HCT116 (cell line): ENCODE data around the gene CFHR2. TPM values are rescaled to one million over a fixed set of nuclear protein-coding genes. Genes with fewer than 3 reads are reported as not detected.
"Not testable (repeated sequence)": the region's sequence is repeated elsewhere in the genome, so short reads cannot be mapped to it uniquely, and the experiment has no call there.

ENCODE experiments used
- ATAC-seq: fragments of 200-7000 bp; cut with Tn5 transposase; 2 replicates; pipeline ENCODE4 v1.9.1; 2020; ENCODE audit warnings: mild to moderate bottlenecking, moderate library complexity
- BruUV-seq: library from RNA; stranded (reverse); fragments of 400-500 nt; replicated peaks from 2 replicates; lab custom pipeline; 2021; lab: Mats Ljungman, UMichigan
- CTCF ChIA-PET: fragments of 300-600 bp; sonication (Branson Sonifier 250); formaldehyde crosslinking; loops from one replicate; lab custom pipeline; 2021; ENCODE audit warnings: antibody characterized with exemption; lab: Charles Lee
- POLR2A ChIA-PET: fragments of 300-600, 350-600 bp; sonication (Branson Sonifier 250); formaldehyde crosslinking; loops from one replicate; lab custom pipeline; 2021; ENCODE audit warnings: antibody characterized with exemption; lab: Charles Lee
- RAD21 ChIA-PET, 2 experiments: fragments of 300-600 bp; sonication (Branson Sonifier 250); formaldehyde crosslinking; loops; one replicate each; lab custom pipeline; 2023; ENCODE audit warnings: low total read pairs in 2 of 2; ENCODE audit not compliant: uncharacterized antibody in 2 of 2, unreplicated experiment in 2 of 2, low non-redundant PET in 1 of 2; lab: Charles Lee
- DNase-seq: peaks from one replicate; pipeline ENCODE4 v3.0.0-alpha.2; 2010; ENCODE audit warnings: low read depth, low spot score
- H2AFZ ChIP-seq: fragments of 200-600 bp; shearing (Covaris generic), sonication (generic); 2 replicates; pipeline ENCODE4 v1.6.1; 2017; ENCODE audit warnings: low read depth, mixed run types, mixed read lengths, antibody characterized with exemption, low read length; ENCODE audit not compliant: poor library complexity, severe bottlenecking
- H3K27ac ChIP-seq: 2 replicates; pipeline ENCODE4 v1.5.1; 2012; ENCODE audit warnings: low read depth, low read length
- H3K27me3 ChIP-seq: fragments of 200-600 bp; sonication (generic); 2 replicates; pipeline ENCODE4 v1.6.1; 2016; ENCODE audit warnings: mixed run types, low read length, mixed read lengths; ENCODE audit not compliant: insufficient read depth
- H3K36me3 ChIP-seq, 2 experiments: fragments of 200-500 bp in 1 of 2; fragments of 200-600 bp in 1 of 2; sonication (Bioruptor generic) in 1 of 2; sonication (generic) in 1 of 2; 2 replicates each; pipeline versions ENCODE4 v1.5.1 to v1.6.1; 2014 to 2016; ENCODE audit warnings: low read length in 2 of 2, inconsistent platforms in 1 of 2, mixed read lengths in 1 of 2, mixed run types in 1 of 2; ENCODE audit not compliant: insufficient read depth in 2 of 2, control insufficient read depth in 1 of 2
- H3K4me1 ChIP-seq, 2 experiments: fragments of 200-600 bp in 1 of 2; sonication (generic) in 1 of 2; 2 replicates each; pipeline versions ENCODE4 v1.5.1 to v1.6.1; 2012 to 2017; ENCODE audit warnings: low read length in 2 of 2, inconsistent platforms in 1 of 2, mild to moderate bottlenecking in 1 of 2, mixed read lengths in 1 of 2, mixed run types in 1 of 2, moderate library complexity in 1 of 2; ENCODE audit not compliant: insufficient read depth in 2 of 2, control insufficient read depth in 1 of 2
- H3K4me2 ChIP-seq: fragments of 200-600 bp; sonication (generic); 2 replicates; pipeline ENCODE4 v1.6.1; 2017; ENCODE audit warnings: mixed run types, low read length, mixed read lengths
- H3K4me3 ChIP-seq, 2 experiments: fragments of 200-600 bp in 1 of 2; sonication (generic) in 1 of 2; replicated peaks in 1 of 2; 2 replicates each; pipeline ENCODE4 v1.5.1; 2011 to 2016; ENCODE audit warnings: low read length in 2 of 2, control low read depth in 1 of 2, low read depth in 1 of 2, mild to moderate bottlenecking in 1 of 2, mixed read lengths in 1 of 2, mixed run types in 1 of 2
- H3K79me2 ChIP-seq: fragments of 200-600 bp; sonication (generic); 2 replicates; pipeline ENCODE4 v1.6.1; 2017; ENCODE audit warnings: mild to moderate bottlenecking, mixed run types, low read length, moderate library complexity, mixed read lengths; ENCODE audit not compliant: insufficient read depth
- H3K9ac ChIP-seq: fragments of 200-600 bp; sonication (generic); 2 replicates; pipeline ENCODE4 v1.6.1; 2016; ENCODE audit warnings: low read length, mixed read lengths
- H3K9me2 ChIP-seq: fragments of 200-600 bp; sonication (generic), shearing (Covaris generic); 2 replicates; pipeline ENCODE4 v1.6.1; 2017; ENCODE audit warnings: mixed run types, mild to moderate bottlenecking, moderate library complexity; ENCODE audit not compliant: insufficient read depth
- H3K9me3 ChIP-seq, 2 experiments: fragments of 200-500 bp in 1 of 2; fragments of 200-600 bp in 1 of 2; sonication (Bioruptor generic) in 1 of 2; sonication (generic) in 1 of 2; 2 replicates each; pipeline ENCODE4 v1.6.1; 2014 to 2017; ENCODE audit warnings: low read length in 2 of 2, mixed read lengths in 2 of 2, inconsistent platforms in 1 of 2, low read depth in 1 of 2, mild to moderate bottlenecking in 1 of 2, mixed run types in 1 of 2, moderate library complexity in 1 of 2; ENCODE audit not compliant: control insufficient read depth in 1 of 2, insufficient read depth in 1 of 2
- H4K20me1 ChIP-seq: fragments of 200-600 bp; sonication (generic), shearing (Covaris generic); 2 replicates; pipeline ENCODE4 v1.6.1; 2017; ENCODE audit warnings: mixed run types, mild to moderate bottlenecking, moderate library complexity; ENCODE audit not compliant: insufficient read depth
- FOSL1 ChIP-seq: IDR thresholded peaks from 2 replicates; pipeline ENCODE4 v1.6.1; 2012; ENCODE audit warnings: low read depth
- POLR2A ChIP-seq: IDR thresholded peaks from 2 replicates; pipeline ENCODE4 v1.7.0; 2011; ENCODE audit warnings: borderline replicate concordance; ENCODE audit not compliant: insufficient read depth, insufficient read length; ENCODE audit errors: extremely low read depth
- SRF ChIP-seq: IDR thresholded peaks from 2 replicates; pipeline ENCODE4 v1.6.1; 2012; ENCODE audit warnings: low read depth
- ZBTB33 ChIP-seq: IDR thresholded peaks from 2 replicates; pipeline ENCODE4 v1.6.1; 2011; ENCODE audit warnings: mild to moderate bottlenecking, low read length, moderate library complexity; ENCODE audit not compliant: insufficient replicate concordance; ENCODE audit errors: extremely low read depth
- ZNF274 ChIP-seq: fragments of 200-500 bp; sonication (Bioruptor generic); IDR thresholded peaks from 2 replicates; pipeline ENCODE4 v1.6.1; 2014; ENCODE audit warnings: mild to moderate bottlenecking, low read depth, low read length, inconsistent platforms
- intact Hi-C: fragments of 100-400 bp; cut with micrococcal nuclease; formaldehyde crosslinking; loops from 2 replicates; pipeline ENCODE4 v1.10.0; 2022
- total RNA-seq: library from RNA; stranded (reverse); gene quantifications from one replicate; pipeline ENCODE4 v1.2.1, GENCODE V29; 2021; ENCODE audit not compliant: unreplicated experiment

CFHR2 gene
- total RNA-seq, 1 experiment from 2014 or later: not detected

DNA sequence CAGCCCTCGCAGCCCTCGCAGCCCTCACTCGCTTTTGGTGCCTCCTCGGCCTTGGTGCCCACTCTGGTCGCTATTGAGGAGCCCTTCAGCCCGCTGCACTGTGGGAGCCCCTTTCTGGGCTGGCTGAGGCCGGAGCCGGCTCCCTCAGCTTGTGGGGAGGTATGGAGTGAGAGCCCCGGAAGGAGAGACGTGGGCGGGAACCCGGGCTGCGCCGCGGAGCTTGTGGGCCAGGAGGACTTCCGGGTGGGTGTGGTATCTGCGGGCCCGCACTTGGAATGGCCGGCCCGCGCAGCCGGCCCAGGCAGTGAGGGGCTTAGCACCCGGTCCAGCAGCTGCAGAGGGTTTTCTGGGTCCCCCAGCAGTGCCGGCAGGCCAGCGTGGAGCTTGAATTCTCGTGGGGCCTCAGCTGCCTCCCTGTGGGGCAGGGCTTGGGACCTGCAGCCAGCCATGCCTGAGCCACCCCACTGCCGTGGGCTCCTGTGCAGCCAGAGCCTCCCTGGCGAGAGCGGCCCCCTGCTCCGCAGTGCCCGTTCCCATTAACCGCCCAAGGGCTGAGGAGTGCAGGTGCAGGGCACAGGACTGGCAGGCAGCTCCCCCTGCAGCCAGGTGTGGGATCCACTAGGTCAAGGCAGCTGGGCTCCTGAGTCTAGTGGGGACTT lies 9.9 kb upstream of the CFHR2 start (continued):
- no peak for TF ChIP-seq ZBTB33
- TF ChIP-seq ZNF274: no peak
- TF ChIP-seq FOSL1: no peak
- no peak for TF ChIP-seq POLR2A
- no peak for TF ChIP-seq SRF

- H3K27ac ChIP-seq, H3K9me3 ChIP-seq, H3K4me1 ChIP-seq, intact Hi-C loops, POLR2A ChIA-PET, H3K9ac ChIP-seq, H3K4me3 ChIP-seq, RAD21 ChIA-PET, H3K9me2 ChIP-seq, BruUV-seq, H3K4me2 ChIP-seq, ATAC-seq, CTCF ChIA-PET, H4K20me1 ChIP-seq, H3K36me3 ChIP-seq, H2AFZ ChIP-seq, DNase-seq, H3K27me3 ChIP-seq, H3K79me2 ChIP-seq: not testable (repeated sequence)
Observed at GRCh38 chr1:196941474-196941873, 2.1 kb upstream of the CFHR2 start.
